GM19238 (cell line): Measurements from ENCODE around the gene GPA33.

Source experiments
- DNase-seq: peaks from one replicate; pipeline ENCODE4 v3.0.0; 2011; ENCODE audit warnings: low spot score; ENCODE audit not compliant: insufficient read length

The GPA33 gene, protein sequence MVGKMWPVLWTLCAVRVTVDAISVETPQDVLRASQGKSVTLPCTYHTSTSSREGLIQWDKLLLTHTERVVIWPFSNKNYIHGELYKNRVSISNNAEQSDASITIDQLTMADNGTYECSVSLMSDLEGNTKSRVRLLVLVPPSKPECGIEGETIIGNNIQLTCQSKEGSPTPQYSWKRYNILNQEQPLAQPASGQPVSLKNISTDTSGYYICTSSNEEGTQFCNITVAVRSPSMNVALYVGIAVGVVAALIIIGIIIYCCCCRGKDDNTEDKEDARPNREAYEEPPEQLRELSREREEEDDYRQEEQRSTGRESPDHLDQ

DNA sequence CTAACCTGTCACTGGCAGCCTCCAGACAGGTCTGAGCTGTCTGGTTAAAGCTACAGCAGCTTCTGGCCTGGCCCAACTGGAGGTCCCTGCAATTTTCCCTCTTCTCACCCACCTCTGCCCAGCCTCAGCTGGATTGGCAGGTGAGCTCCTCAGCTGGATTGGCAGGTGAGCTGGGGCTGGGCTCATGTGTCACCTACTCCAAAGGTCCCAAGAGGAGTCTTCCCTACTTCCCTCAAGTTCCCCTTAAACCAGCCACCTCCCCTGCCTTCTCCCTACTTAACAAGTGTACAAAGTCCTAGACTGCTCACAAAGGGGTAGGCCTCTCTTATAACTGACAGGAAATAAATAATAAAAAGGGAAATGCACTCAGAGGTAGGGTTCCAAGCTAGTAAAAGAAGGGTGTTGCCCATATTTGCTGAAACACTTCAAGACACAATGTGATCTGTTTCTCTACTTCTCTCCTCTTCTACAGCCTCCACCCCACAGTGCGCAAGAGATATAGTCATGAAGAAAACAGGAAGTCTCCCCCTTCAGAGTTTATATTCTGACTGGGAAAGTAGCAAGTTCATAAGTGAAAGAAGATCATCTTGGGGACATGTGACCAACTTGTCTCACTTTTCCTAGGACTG, at the start of gene GPA33:
Gene GPA33, minus strand, starts transcription at position 64 of the 629 bp plus-strand sequence. CDS start 90 bp downstream, outside the sequence.
- DNase-seq = no peak

- DNase-seq = no peak
Observed at GRCh38 chr1:167138703-167139102, 48.5 kb upstream of the GPA33 start.

GRCh38 chr1:167137793-167138510, 47.8 kb upstream of the GPA33 start:
- DNase-seq = no peak

DNA sequence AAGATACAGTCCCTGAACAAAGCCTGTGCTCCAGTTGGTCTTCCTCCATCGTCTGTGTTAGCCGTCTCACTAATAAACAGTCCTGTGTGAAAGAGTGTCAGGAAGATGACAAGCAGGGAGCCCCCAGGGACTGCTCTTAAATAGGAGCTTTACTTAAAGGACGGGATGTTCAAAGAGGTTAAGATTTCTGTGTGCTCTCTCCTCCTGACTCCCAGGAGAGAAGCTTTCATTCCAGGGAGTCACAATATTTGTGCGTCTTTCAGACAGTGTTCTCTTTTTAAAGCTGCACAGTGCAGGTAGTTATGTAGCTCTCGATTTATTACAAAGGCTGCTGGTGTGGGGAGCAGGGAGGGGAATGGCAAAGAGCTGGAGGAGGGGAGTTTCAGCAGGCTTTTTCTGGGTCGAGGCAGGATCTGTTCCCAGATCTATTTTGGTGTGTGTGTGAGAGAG, 47.2 kb upstream of the GPA33 start:
- no peak for DNase-seq

DNA sequence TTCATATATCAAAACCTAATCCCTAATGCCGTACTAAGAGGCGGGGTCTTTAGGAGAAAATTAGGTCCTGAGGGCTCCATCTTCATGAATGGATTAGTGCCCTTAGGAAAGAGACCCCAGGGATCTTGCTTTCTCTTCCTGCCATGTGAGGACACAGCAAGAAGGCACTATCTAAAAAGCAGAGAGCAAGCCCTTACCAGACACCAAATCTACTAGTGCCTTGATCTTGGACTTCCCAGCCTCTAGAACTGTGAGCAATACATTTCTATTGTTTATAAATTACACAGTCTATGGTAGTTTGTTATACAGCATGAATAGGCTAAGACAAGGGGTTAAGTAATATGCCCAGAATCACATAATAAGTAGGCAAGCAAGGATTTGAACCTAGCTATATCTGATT, 46.6 kb upstream of the GPA33 start:
- no peak for DNase-seq

DNA sequence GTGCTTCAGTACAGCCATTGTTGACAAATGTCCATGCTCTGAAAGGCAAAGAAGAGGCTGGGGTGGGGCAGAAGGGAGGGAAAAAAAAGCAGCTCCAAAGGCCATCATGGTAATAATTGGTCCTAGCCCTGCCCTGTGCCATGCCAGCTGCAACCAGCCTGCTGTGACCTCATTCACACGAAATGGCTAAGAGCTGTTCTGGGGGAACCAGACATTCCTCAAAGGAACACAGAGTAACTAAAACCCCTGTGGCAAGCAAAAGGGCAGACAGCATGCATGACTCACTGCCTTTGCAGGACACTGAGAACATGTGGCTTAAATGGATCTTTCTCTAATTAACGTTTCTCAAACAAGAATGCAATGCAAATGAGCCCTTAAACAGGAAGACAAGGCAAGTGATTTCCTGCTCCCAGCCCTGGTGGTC, 46.0 kb upstream of the GPA33 start:
- DNase-seq = no peak

DNA sequence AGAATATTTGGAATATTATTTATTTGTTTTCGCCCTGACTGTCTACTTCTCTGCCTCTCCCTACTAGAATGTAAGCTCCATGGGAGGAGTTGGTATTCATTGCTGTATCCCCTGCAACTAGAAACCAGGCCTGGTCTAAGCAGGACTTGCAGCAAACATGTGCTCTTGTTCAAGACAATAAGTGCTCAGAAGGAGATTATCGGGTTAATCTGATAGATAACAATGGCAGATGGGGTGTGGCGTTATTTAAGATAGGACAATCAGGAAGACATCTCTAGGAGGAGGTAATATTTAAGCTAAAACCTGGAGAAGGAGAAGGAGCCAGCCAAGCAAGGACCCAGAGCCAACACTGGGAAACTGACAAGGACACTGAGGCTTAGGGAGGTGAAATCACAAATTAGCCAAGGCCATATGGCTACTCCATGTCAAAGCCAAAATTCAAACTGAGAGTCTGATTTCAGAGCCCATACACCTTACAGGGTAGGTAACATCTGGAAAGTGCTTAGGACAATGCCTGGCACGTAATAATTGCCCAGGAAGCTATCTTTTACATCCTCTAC, 45.2 kb upstream of the GPA33 start:
- DNase-seq = no peak

DNA sequence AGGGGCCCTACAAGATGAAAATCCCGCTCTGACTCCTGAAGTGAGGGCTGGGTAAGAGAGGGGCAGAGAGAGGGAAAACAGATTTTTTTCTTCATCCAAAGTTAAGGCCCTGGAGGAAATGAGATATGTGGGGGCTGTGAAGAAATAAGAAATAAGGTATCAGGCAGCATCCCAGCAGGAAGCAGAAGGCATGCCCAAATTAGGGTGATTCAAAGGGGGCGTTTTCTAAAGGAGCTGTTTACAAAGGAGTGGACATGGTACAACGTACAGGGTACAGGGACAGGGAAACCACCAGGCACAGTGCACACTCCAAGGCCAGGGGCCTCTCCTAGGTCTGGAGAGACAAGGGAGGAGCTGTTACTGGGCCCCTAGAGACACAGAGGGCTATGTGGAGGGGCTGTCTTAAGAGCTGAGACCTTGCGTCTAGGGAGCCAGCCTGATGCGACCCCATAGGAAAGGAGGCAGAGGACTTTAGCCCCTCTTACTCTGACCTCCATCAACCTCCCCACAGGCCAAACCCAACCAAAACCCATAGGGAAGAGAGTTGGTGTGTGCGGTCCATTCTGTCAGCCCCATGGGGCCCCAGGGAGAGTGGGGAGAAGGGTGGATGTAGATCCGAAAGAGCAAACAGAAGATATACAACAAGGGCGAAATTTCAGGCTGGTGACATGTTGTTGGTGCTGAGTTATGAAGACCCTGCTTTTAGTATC, 42.3 kb upstream of the GPA33 start:
- DNase-seq = no peak

- DNase-seq = no peak
Observed at GRCh38 chr1:167130829-167131510, 40.8 kb upstream of the GPA33 start.

GRCh38 chr1:167128261-167129227, 38.4 kb upstream of the GPA33 start:
- DNase-seq = no peak

DNA sequence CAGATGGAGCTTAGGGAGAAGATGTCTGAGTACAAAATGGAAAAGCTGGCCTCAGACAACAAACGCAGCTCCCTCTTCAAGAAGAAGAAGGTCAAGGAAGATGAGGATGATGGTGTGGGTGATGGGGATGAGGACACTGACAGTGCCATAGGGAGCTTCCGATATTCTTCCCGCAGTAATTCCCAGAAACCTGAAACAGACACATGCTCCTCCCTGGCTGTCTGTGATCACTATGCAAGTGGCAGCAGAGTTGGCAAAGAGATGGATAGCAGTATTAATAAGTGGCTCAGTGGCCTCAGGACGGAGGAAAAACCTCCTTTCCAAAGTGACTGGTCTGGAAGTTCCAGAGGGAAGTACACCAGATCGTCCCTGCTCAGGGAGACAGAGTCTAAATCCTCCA, 37.5 kb upstream of the GPA33 start:
- no peak for DNase-seq

GRCh38 chr1:167127236-167127635, 37.1 kb upstream of the GPA33 start:
- DNase-seq = no peak

- no peak for DNase-seq
Observed at GRCh38 chr1:167126811-167127210, 36.6 kb upstream of the GPA33 start.

DNA sequence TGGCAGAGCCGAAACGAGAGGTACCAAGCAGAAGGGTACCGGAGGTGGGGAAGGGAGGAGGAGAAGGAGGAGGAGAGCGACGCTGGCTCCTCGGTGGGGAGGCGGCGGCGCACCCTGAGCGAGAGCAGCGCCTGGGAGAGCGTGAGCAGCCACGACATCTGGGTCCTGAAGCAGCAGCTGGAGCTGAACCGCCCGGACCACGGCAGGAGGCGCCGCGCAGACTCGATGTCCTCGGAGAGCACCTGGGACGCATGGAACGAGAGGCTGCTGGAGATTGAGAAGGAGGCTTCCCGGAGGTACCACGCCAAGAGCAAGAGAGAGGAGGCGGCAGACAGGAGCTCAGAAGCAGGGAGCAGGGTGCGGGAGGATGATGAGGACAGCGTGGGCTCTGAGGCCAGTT, 36.1 kb upstream of the GPA33 start:
- no peak for DNase-seq

GRCh38 chr1:167122568-167122967, 32.4 kb upstream of the GPA33 start:
- no peak for DNase-seq

DNA sequence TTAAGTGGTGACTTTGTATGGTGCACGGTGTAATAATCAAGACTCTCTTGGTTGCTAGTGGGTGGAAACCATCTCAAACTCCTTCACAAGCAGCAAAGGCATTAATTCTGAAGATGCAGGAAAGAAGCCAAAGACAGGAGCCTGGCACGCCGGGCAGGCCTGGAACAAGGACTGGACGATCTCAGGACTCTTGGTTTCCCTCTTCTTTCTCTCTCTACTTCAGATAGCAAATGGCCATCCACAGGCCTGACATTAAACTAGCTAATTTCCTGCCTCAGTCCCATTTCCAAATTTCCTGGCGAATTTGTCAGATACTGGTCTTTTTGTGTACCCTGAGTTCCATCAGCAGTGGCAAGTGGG, 31.9 kb upstream of the GPA33 start:
- no peak for DNase-seq

DNA sequence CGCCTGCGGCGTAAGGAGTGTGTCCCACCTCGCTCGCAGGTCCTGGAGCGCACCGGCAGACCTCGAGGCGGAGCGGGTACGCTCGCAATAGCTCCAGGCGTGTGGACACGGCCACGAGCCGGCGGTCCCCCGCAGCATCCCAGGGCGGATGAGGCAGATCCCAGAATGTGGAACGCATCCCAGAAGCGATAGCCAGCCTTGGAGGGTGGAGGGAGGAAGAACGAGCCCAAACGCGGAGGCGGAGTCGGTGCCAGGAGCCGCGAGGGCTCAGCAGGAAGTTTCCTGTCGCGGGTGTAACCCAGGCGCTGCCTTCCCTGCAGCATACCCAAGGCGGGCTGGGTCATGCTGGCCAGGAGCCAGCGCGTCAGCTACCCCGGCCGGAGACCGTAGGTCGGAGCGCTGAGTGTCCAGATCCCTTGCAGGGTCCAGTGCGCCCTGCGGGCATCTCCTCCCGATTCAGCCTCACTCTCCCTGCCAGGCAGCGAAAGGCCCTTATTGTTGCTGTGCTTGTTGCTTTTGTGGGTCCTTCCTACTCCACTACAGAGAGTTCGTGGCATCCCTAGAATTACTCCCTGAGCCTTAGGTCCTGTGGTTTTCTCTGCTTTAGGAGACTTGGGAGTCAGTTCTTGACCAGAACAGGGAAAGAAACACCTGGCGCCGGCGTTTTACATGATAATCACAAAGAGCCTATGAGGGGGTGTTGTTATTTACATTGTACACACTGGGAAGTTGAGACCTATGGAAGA, 31.4 kb upstream of the GPA33 start:
- DNase-seq = no peak

DNA sequence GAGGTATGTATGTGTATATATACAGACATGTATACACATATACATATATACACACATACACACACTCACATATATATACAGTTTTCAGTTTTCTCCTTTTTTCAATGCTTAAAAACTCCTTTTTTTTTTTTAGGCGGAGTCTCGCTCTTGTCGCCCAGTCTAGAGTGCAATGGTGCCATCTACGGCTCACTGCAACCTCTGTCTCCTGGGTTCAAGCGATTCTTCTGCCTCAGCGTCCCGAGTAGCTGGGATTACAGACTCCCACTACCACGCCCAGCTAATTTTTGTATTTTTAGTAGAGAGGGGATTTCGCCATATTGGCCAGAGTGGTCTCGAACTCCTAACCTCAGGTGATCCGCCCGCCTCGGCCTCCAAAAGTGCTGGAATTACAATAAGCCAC, 30.7 kb upstream of the GPA33 start:
- no peak for DNase-seq

GRCh38 chr1:167119696-167120095, 29.5 kb upstream of the GPA33 start:
- no peak for DNase-seq
